GM18499 (cell line): ENCODE data around the gene ABCC6.
"Not testable (repeated sequence)": the region's sequence is repeated elsewhere in the genome, so short reads cannot be mapped to it uniquely, and the experiment has no call there.

Experiments
- ATAC-seq: cut with Tn5 transposase; IDR thresholded peaks from one replicate; pipeline ENCODE4 v1.9.1; 2021; ENCODE audit warnings: moderate number of reproducible peaks; ENCODE audit not compliant: insufficient read depth, unreplicated experiment

Gene ABCC6

GRCh38 chr16:16163571-16163970 is 59.7 kb downstream of the ABCC6 start:
- no peak for ATAC-seq

GRCh38 chr16:16163109-16163508 is 60.2 kb downstream of the ABCC6 start:
- no peak for ATAC-seq

GRCh38 chr16:16162591-16162990 is 60.7 kb downstream of the ABCC6 start:
- no peak for ATAC-seq

GRCh38 chr16:16161840-16162239 is 61.5 kb downstream of the ABCC6 start:
- not testable (repeated sequence) for ATAC-seq

- ATAC-seq, result no peak
These were observed 62.0 kb downstream of the ABCC6 start for GRCh38 chr16:16161319-16161718.

GRCh38 chr16:16159662-16160061 is 63.6 kb downstream of the ABCC6 start:
- no peak for ATAC-seq

GRCh38 chr16:16158741-16159374 is 64.4 kb downstream of the ABCC6 start:
- ATAC-seq, result no peak

GRCh38 chr16:16158082-16158658 is 65.1 kb downstream of the ABCC6 start:
- no peak for ATAC-seq

GRCh38 chr16:16157166-16157565 is 66.1 kb downstream of the ABCC6 start:
- ATAC-seq, result no peak

- no peak for ATAC-seq
These were observed 68.1 kb downstream of the ABCC6 start for GRCh38 chr16:16155234-16155633.

GRCh38 chr16:16154281-16154951 is 68.9 kb downstream of the ABCC6 start:
- no peak for ATAC-seq

GRCh38 chr16:16153000-16153399 is 70.3 kb downstream of the ABCC6 start:
- ATAC-seq, result not testable (repeated sequence)

- ATAC-seq, result no peak
These were observed 72.0 kb downstream of the ABCC6 start for GRCh38 chr16:16151315-16151714.

- ATAC-seq, result no peak
These were observed 72.5 kb downstream of the ABCC6 start for GRCh38 chr16:16150878-16151152.

GRCh38 chr16:16150117-16150877 is 73.0 kb downstream of the ABCC6 start:
- no peak for ATAC-seq

- no peak for ATAC-seq
These were observed 73.6 kb downstream of the ABCC6 start for GRCh38 chr16:16149710-16150116.

- no peak for ATAC-seq
These were observed 74.5 kb downstream of the ABCC6 start for GRCh38 chr16:16148755-16149154.

- ATAC-seq, result not testable (repeated sequence)
These were observed 75.2 kb downstream of the ABCC6 start for GRCh38 chr16:16148000-16148599.

GRCh38 chr16:16147316-16147999 is 75.8 kb downstream of the ABCC6 start:
- ATAC-seq, result no peak
